H9 (cell line): ENCODE results near the gene LHX4. TPM values are rescaled to one million over a fixed set of nuclear protein-coding genes. Genes with fewer than 3 reads are reported as not detected.

Experiments used
- DNase-seq: peaks from one replicate; pipeline ENCODE4 v3.0.0-alpha.2; 2017
- H2AFZ ChIP-seq: one replicate; pipeline ENCODE4 v1.6.1; 2013; ENCODE audit warnings: mild to moderate bottlenecking, low read length, control low read depth, moderate library complexity
- H2AK5ac ChIP-seq: 2 replicates; pipeline ENCODE4 v1.6.1; 2013; ENCODE audit warnings: low read length, control low read depth, mixed read lengths; ENCODE audit not compliant: insufficient read length
- H2BK120ac ChIP-seq: one replicate; pipeline ENCODE4 v1.6.1; 2013; ENCODE audit warnings: low read depth, mild to moderate bottlenecking, low read length, control low read depth, inconsistent platforms; ENCODE audit not compliant: poor library complexity, severe bottlenecking
- H2BK12ac ChIP-seq: 2 replicates; pipeline ENCODE4 v1.6.1; 2013; ENCODE audit warnings: low read length, control low read depth, mixed read lengths, low read depth; ENCODE audit not compliant: insufficient read length
- H2BK15ac ChIP-seq: 2 replicates; pipeline ENCODE4 v1.6.1; 2013; ENCODE audit warnings: low read depth, low read length, control low read depth
- H2BK20ac ChIP-seq: one replicate; pipeline ENCODE4 v1.6.1; 2013; ENCODE audit warnings: low read depth, mild to moderate bottlenecking, low read length, control low read depth, inconsistent platforms; ENCODE audit not compliant: poor library complexity, severe bottlenecking
- H2BK5ac ChIP-seq: 2 replicates; pipeline ENCODE4 v1.6.1; 2013; ENCODE audit warnings: low read length, control low read depth, mixed read lengths; ENCODE audit not compliant: insufficient read length
- H3K14ac ChIP-seq: 2 replicates; pipeline ENCODE4 v1.6.1; 2013; ENCODE audit warnings: low read length, control low read depth; ENCODE audit not compliant: insufficient read depth
- H3K18ac ChIP-seq: 2 replicates; pipeline ENCODE4 v1.6.1; 2013; ENCODE audit warnings: low read depth, mild to moderate bottlenecking, mixed read lengths, low read length, control low read depth; ENCODE audit not compliant: insufficient read length
- H3K23ac ChIP-seq: 2 replicates; pipeline ENCODE4 v1.6.1; 2013; ENCODE audit warnings: low read length, control low read depth, mixed read lengths, low read depth; ENCODE audit not compliant: insufficient read length
- H3K23me2 ChIP-seq: 2 replicates; pipeline ENCODE4 v1.6.1; 2013; ENCODE audit warnings: low read depth, mild to moderate bottlenecking, mixed read lengths, low read length, control low read depth; ENCODE audit not compliant: insufficient read length, poor library complexity, severe bottlenecking
- H3K27ac ChIP-seq: 2 replicates; pipeline ENCODE4 v1.5.1; 2013; ENCODE audit warnings: low read length, control low read depth, mixed read lengths, low read depth; ENCODE audit not compliant: insufficient read length
- H3K27me3 ChIP-seq: 2 replicates; pipeline ENCODE4 v1.6.1; 2013; ENCODE audit warnings: low read length, control low read depth, inconsistent platforms; ENCODE audit not compliant: insufficient read depth
- H3K4ac ChIP-seq: 2 replicates; pipeline ENCODE4 v1.6.1; 2013; ENCODE audit warnings: low read depth, mild to moderate bottlenecking, control low read depth, inconsistent platforms, low read length, moderate library complexity
- H3K4me1 ChIP-seq: 2 replicates; pipeline ENCODE4 v1.6.1; 2013; ENCODE audit warnings: low read length, control low read depth, inconsistent platforms; ENCODE audit not compliant: insufficient read depth
- H3K4me2 ChIP-seq: 2 replicates; pipeline ENCODE4 v1.6.1; 2013; ENCODE audit warnings: low read length, control low read depth, mixed read lengths; ENCODE audit not compliant: insufficient read length, insufficient read depth
- H3K56ac ChIP-seq: 2 replicates; pipeline ENCODE4 v1.6.1; 2013; ENCODE audit warnings: low read depth, mild to moderate bottlenecking, mixed read lengths, low read length, control low read depth; ENCODE audit not compliant: insufficient read length
- H3K79me1 ChIP-seq: 2 replicates; pipeline ENCODE4 v1.6.1; 2013; ENCODE audit warnings: low read depth, mild to moderate bottlenecking, moderate library complexity, low read length, control low read depth, inconsistent platforms; ENCODE audit not compliant: insufficient read depth, poor library complexity, severe bottlenecking
- H3K79me2 ChIP-seq: 2 replicates; pipeline ENCODE4 v1.6.1; 2013; ENCODE audit warnings: low read length, control low read depth, inconsistent platforms; ENCODE audit not compliant: insufficient read depth
- H3K9ac ChIP-seq: 2 replicates; pipeline ENCODE4 v1.6.1; 2013; ENCODE audit warnings: low read length, control low read depth, mixed read lengths; ENCODE audit not compliant: insufficient read length; ENCODE audit errors: extremely low read depth
- H3K9me3 ChIP-seq: one replicate; pipeline ENCODE4 v1.6.1; 2013; ENCODE audit warnings: low read depth, low read length, inconsistent platforms; ENCODE audit not compliant: control insufficient read depth
- H3T11ph ChIP-seq: one replicate; pipeline ENCODE4 v1.6.1; 2013; ENCODE audit warnings: mild to moderate bottlenecking, low read length, control low read depth, inconsistent platforms
- H4K20me1 ChIP-seq: one replicate; pipeline ENCODE4 v1.6.1; 2013; ENCODE audit not compliant: control insufficient read depth, insufficient read length, insufficient read depth
- H4K5ac ChIP-seq: 2 replicates; pipeline ENCODE4 v1.6.1; 2013; ENCODE audit warnings: low read depth, mild to moderate bottlenecking, mixed read lengths, low read length, control low read depth; ENCODE audit not compliant: insufficient read length
- H4K8ac ChIP-seq: replicated peaks from 2 replicates; pipeline ENCODE4 v1.6.1; 2013; ENCODE audit warnings: low read length, control low read depth, mixed read lengths, low read depth; ENCODE audit not compliant: insufficient read length
- H4K91ac ChIP-seq: 2 replicates; pipeline ENCODE4 v1.6.1; 2013; ENCODE audit warnings: low read depth, mild to moderate bottlenecking, moderate library complexity, mixed read lengths, low read length, control low read depth; ENCODE audit not compliant: insufficient read length
- H3K27ac Mint-ChIP-seq, 3 experiments: 2 replicates in 2 of 3; 3 replicates in 1 of 3; pipeline ENCODE4 v1.8.0; 2020 to 2021; ENCODE audit warnings: mixed read lengths in 3 of 3, mild to moderate bottlenecking in 1 of 3, moderate library complexity in 1 of 3
- H3K27me3 Mint-ChIP-seq: 2 replicates; pipeline ENCODE4 v1.8.0; 2021; ENCODE audit warnings: low read depth, mild to moderate bottlenecking, moderate library complexity, mixed read lengths
- H3K36me3 Mint-ChIP-seq, 3 experiments: 2 replicates in 2 of 3; 3 replicates in 1 of 3; pipeline ENCODE4 v1.8.0; 2020 to 2021; ENCODE audit warnings: low read depth in 3 of 3, mixed read lengths in 3 of 3; ENCODE audit not compliant: insufficient read depth in 1 of 3
- H3K4me1 Mint-ChIP-seq, 2 experiments: 2 replicates each; pipeline ENCODE4 v1.8.0; 2020; ENCODE audit warnings: mixed read lengths in 2 of 2
- H3K4me3 Mint-ChIP-seq, 2 experiments: 2 replicates in 1 of 2; 3 replicates in 1 of 2; pipeline ENCODE4 v1.8.0; 2020 to 2021; ENCODE audit warnings: mild to moderate bottlenecking in 2 of 2, mixed read lengths in 2 of 2, moderate library complexity in 1 of 2
- H3K9me3 Mint-ChIP-seq, 2 experiments: 2 replicates in 1 of 2; 3 replicates in 1 of 2; pipeline ENCODE4 v1.8.0; 2020; ENCODE audit warnings: mild to moderate bottlenecking in 2 of 2, mixed read lengths in 2 of 2, moderate library complexity in 1 of 2
- CTCF ChIP-seq: fragments of 200-600 bp; sonication (generic); conservative IDR thresholded peaks from 3 replicates; pipeline ENCODE4 v1.8.0; 2021; ENCODE audit warnings: antibody characterized with exemption, mild to moderate bottlenecking
- WGBS: extraction: QIAGEN DNeasy Blood & Tissue Kit; methylation state at CpG from one replicate; pipeline ENCODE4 v1.1.7; 2013; ENCODE audit warnings: missing lambda C conversion rate, low lambda C conversion rate, mixed read lengths; ENCODE audit not compliant: insufficient read length; ENCODE audit errors: extremely low coverage; 5-methylcytosine and 5-hydroxymethylcytosine counted together
- total RNA-seq: library from RNA; stranded (reverse); gene quantifications from 2 replicates; pipeline ENCODE4 v1.2.1, GENCODE V29; 2021

The LHX4 gene
- total RNA-seq, 1 experiment from 2014 or later: 1.9 TPM

- Histone ChIP-seq H3K4me2 (no peak overlapping the region), H3K14ac (no peak overlapping the region), H3K18ac (no peak overlapping the region), H3K56ac (no peak overlapping the region), H2BK20ac (no peak overlapping the region), H3K79me2 (no peaks in the 10 kb centered on the region), H3K23ac (no peak overlapping the region), H2BK15ac (no peak overlapping the region), H3K23me2 (no peaks in the 10 kb centered on the region), H4K5ac (no peak overlapping the region), H3K9me3 (no peaks in the 10 kb centered on the region), H3K4me1 (0 out of 2 replicates have a peak, but pooled peaks cover 2% of the 10 kb centered on the region), H3K27me3 (no peaks in the 10 kb centered on the region), H4K8ac (no peak overlapping the region), H2BK5ac (no peak overlapping the region), H3K9ac (no peak overlapping the region), H3T11ph (no peak overlapping the region), H2BK12ac (no peak overlapping the region), H2AFZ (no peak overlapping the region), H2BK120ac (no peak overlapping the region), H4K20me1 (no peaks in the 10 kb centered on the region), H3K27ac (no peak overlapping the region), H2AK5ac (no peak overlapping the region), H4K91ac (no peak overlapping the region), H3K79me1 (no peaks in the 10 kb centered on the region), H3K4ac (no peak overlapping the region)
- DNase-seq: no peak
- no CpG with 5 or more reads among the region's 11 CpGs for WGBS
- Mint-ChIP-seq H3K27me3 (peaks cover 60% of the 10 kb centered on the region), H3K9me3 (no peaks in the 10 kb centered on the region), H3K27ac (no peak overlapping the region), H3K4me3 (no peak overlapping the region), H3K4me1 (peaks cover 6 to 18% of the 10 kb centered on the region in 2 experiments), H3K36me3 (peaks cover 0 to 2% (median 0%) of the 10 kb centered on the region in 3 experiments; a peak in 2 of 7 replicates)
- TF ChIP-seq CTCF: no peak
Observed at GRCh38 chr1:180219776-180220175, 10.3 kb upstream of the LHX4 start.
